Gastrocnemius medialis (tissue), 4 donors: Measurements from ENCODE around the gene OTOA.

Experiments used
- POLR2A ChIP-seq, 2 donors: fragments of 450-650 bp; IDR thresholded peaks; one replicate each; pipeline ENCODE4 v1.6.1; 2017; ENCODE audit warnings: antibody characterized with exemption in 2 of 2, mild to moderate bottlenecking in 2 of 2, moderate library complexity in 2 of 2
- TF ChIP-seq, protein P1 (sequence below), 5 experiments: fragments of 450-650 bp in 3 of 5; fragments of 200-600 bp in 2 of 5; sonication (generic) in 2 of 5; IDR thresholded peaks in 4 of 5; conservative IDR thresholded peaks in 1 of 5; 1 replicate in 4 of 5; 2 replicates in 1 of 5; pipeline ENCODE4 v1.5.1; 2016 to 2019; ENCODE audit warnings: antibody characterized with exemption in 5 of 5, mild to moderate bottlenecking in 3 of 5, moderate library complexity in 3 of 5

- TF ChIP-seq, protein P1, sequence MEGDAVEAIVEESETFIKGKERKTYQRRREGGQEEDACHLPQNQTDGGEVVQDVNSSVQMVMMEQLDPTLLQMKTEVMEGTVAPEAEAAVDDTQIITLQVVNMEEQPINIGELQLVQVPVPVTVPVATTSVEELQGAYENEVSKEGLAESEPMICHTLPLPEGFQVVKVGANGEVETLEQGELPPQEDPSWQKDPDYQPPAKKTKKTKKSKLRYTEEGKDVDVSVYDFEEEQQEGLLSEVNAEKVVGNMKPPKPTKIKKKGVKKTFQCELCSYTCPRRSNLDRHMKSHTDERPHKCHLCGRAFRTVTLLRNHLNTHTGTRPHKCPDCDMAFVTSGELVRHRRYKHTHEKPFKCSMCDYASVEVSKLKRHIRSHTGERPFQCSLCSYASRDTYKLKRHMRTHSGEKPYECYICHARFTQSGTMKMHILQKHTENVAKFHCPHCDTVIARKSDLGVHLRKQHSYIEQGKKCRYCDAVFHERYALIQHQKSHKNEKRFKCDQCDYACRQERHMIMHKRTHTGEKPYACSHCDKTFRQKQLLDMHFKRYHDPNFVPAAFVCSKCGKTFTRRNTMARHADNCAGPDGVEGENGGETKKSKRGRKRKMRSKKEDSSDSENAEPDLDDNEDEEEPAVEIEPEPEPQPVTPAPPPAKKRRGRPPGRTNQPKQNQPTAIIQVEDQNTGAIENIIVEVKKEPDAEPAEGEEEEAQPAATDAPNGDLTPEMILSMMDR (IDR thresholded peaks at IDR 0.05 in 4 of 5, conservative IDR thresholded peaks at IDR 0.05 in 1 of 5) = no peak
- TF ChIP-seq POLR2A (IDR thresholded peaks at IDR 0.05) = no peak
Measured at GRCh38 chr16:21628772-21629171, 35.0 kb upstream of the OTOA start.
